ENCODE data around the gene MESD. TPM values are rescaled to one million over a fixed set of nuclear protein-coding genes. Genes with fewer than 3 reads are reported as not detected.

MESD gene
- total and polyA plus RNA-seq, 9 of the 15 experiments (the other 6 are each of a cell fraction or from before 2014, with no cell fraction given), result 11.3 to 39.7 (median 22.8) TPM

DNA sequence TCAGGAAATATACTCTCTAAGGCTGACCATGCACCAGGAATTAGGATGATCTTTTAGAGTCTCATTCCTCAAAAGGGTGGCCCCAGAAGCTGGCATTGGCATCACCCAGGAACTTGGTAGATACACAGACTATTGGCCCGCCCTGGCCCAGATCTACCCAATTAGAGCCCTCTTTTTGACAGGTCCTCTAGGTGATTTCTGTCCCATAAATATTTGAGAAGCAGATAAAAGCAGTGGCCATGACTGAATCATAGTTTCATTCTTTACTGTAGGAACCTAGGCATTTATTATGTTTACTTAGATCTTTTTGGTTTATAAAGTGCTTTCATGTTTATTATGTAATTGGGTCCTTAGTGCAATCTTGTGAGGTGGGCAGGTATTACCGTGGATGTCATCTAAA lies 18.7 kb upstream of the MESD start:
- ChIA-PET CTCF (ENCODE audit: low intra/inter-chr PET ratio) (no interaction called here), POLR2A (interaction anchor here (0.7 to 1.6 kb wide), 5 partner anchors 10 to 268 kb away, joined by 3 to 5 read pairs (median 4); no protein-coding TSS in a partner anchor)
- in situ Hi-C loops (cut with MboI) (no loop called here), intact Hi-C loops (cut with micrococcal nuclease) (no loop called here)
- ATAC-seq, result no peak
- Histone ChIP-seq H3K4me2 (ENCODE audit: insufficient read depth, low read length) (no peak overlapping the region), H3K4me3 (no peak overlapping the region), H3K36me3 (ENCODE audit: control insufficient read depth, insufficient read depth, low read length) (peaks cover 6% of the 10 kb centered on the region; the same call in 1 of the 3 replicates), H2AFZ (ENCODE audit: low read depth, low read length) (no peak overlapping the region), H3K27me3 (ENCODE audit: control insufficient read depth in 2 of 2, insufficient read depth in 2 of 2, low read length in 2 of 2) (no peaks in the 10 kb centered on the region), H3K27ac (ENCODE audit: extremely low read depth, low read depth, low read length) (no peak overlapping the region), H3K9ac (ENCODE audit: insufficient read depth in 1 of 2, low read depth in 2 of 2, low read length in 2 of 2) (no peak overlapping the region), H3K4me1 (replicated peaks in 1 of 2; ENCODE audit: control insufficient read depth in 2 of 2, insufficient read depth in 2 of 2, low read length in 2 of 2) (no peaks in the 10 kb centered on the region; a peak in 1 of 5 replicates), H3K9me3 (replicated peaks; ENCODE audit: control insufficient read depth, insufficient read depth, low read depth, low read length) (no peaks in the 10 kb centered on the region), H3K9me1 (ENCODE audit: control insufficient read depth, insufficient read depth, low read length) (no peaks in the 10 kb centered on the region), H3K79me2 (ENCODE audit: control insufficient read depth, insufficient read depth, low read length) (peaks cover 7% of the 10 kb centered on the region; the same call in 2 of the 3 replicates), H4K20me1 (replicated peaks; ENCODE audit: control insufficient read depth, insufficient read depth, low read length) (no peaks in the 10 kb centered on the region)
- BruUV-seq (replicated peaks), result no TSS peak
- 37% methylated on average over 2 of the region's 2 CpGs for WGBS (ENCODE audit: insufficient coverage, low coverage, missing lambda C conversion rate)
- no peak for TF ChIP-seq KLF16 (IDR thresholded peaks at IDR 0.05)
- no peak for TF ChIP-seq TEAD4 (IDR thresholded peaks at IDR 0.05; ENCODE audit: low read length)
- no peak for TF ChIP-seq TEAD4 (CRISPR knock-in tag; IDR thresholded peaks at IDR 0.05; ENCODE audit: borderline replicate concordance)
- TF ChIP-seq NKRF (IDR thresholded peaks at IDR 0.05; ENCODE audit: borderline replicate concordance), result no peak
- TF ChIP-seq SRF (CRISPR knock-in tag; IDR thresholded peaks at IDR 0.05), result no peak
- no peak for TF ChIP-seq SRSF9 (IDR thresholded peaks at IDR 0.05; ENCODE audit: borderline replicate concordance, low read depth, low read length)
- TF ChIP-seq, protein P1, sequence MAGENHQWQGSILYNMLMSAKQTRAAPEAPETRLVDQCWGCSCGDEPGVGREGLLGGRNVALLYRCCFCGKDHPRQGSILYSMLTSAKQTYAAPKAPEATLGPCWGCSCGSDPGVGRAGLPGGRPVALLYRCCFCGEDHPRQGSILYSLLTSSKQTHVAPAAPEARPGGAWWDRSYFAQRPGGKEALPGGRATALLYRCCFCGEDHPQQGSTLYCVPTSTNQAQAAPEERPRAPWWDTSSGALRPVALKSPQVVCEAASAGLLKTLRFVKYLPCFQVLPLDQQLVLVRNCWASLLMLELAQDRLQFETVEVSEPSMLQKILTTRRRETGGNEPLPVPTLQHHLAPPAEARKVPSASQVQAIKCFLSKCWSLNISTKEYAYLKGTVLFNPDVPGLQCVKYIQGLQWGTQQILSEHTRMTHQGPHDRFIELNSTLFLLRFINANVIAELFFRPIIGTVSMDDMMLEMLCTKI (IDR thresholded peaks at IDR 0.05; ENCODE audit: partially characterized antibody), result no peak
- no peak for TF ChIP-seq ZNF408 (CRISPR knock-in tag; IDR thresholded peaks at IDR 0.05; ENCODE audit: low read depth)
- TF ChIP-seq ZNF277 (CRISPR knock-in tag; IDR thresholded peaks at IDR 0.05; ENCODE audit: borderline replicate concordance), result no peak
- no peak for TF ChIP-seq CBX2 (IDR thresholded peaks at IDR 0.05; ENCODE audit: insufficient read depth, low read length, poor library complexity, severe bottlenecking)
- no peak for TF ChIP-seq TRIM28 (IDR thresholded peaks at IDR 0.05)
- no peak for DNase-seq (ENCODE audit: extremely low read depth in 1 of 4, low spot score in 3 of 4)
- FAIRE-seq, result no peak
